Measurements from ENCODE around the gene RPGRIP1. TPM values are rescaled to one million over a fixed set of nuclear protein-coding genes. Genes with fewer than 3 reads are reported as not detected.
A peak's percentile ranks its signal among the peaks of the same experiment; 100 is the strongest.

Gene RPGRIP1
- total RNA-seq, 2 experiments from 2014 or later, result 0.08 to 0.22 TPM

- H3K4me1 Mint-ChIP-seq, result peaks cover 20% of the 10 kb centered on the region
- peaks cover 3% of the 10 kb centered on the region for H3K9me3 Mint-ChIP-seq
- H3K36me3 Mint-ChIP-seq, result peaks cover 1% of the 10 kb centered on the region
- DNase-seq, result no peak
- H3K27me3 Mint-ChIP-seq, result no peaks in the 10 kb centered on the region
- H3K4me3 Mint-ChIP-seq, result peak overlapping the region; percentile 71
- peak overlapping the region; percentile 73 for H3K27ac Mint-ChIP-seq
These were observed 28.2 kb downstream of the RPGRIP1 start for GRCh38 chr14:21308132-21308478.

- Mint-ChIP-seq H3K27me3 (no peaks in the 10 kb centered on the region), H3K4me3 (peak overlapping the region; percentile 71), H3K27ac (peak overlapping the region; percentile 73), H3K4me1 (peaks cover 20% of the 10 kb centered on the region), H3K9me3 (peaks cover 3% of the 10 kb centered on the region), H3K36me3 (peaks cover 1% of the 10 kb centered on the region)
- DNase-seq, result peak; percentile 80
These were observed 28.8 kb downstream of the RPGRIP1 start for GRCh38 chr14:21308479-21309237.

GRCh38 chr14:21309238-21309636, 29.4 kb downstream of the RPGRIP1 start:
- peaks cover 1% of the 10 kb centered on the region for H3K36me3 Mint-ChIP-seq

GRCh38 chr14:21309956-21310355, 30.1 kb downstream of the RPGRIP1 start:
- no peak for DNase-seq
- peaks cover 1% of the 10 kb centered on the region for H3K36me3 Mint-ChIP-seq
- H3K4me3 Mint-ChIP-seq, result no peak overlapping the region
- H3K27me3 Mint-ChIP-seq, result no peaks in the 10 kb centered on the region
- H3K4me1 Mint-ChIP-seq, result peaks cover 20% of the 10 kb centered on the region
- no peak overlapping the region for H3K27ac Mint-ChIP-seq
- H3K9me3 Mint-ChIP-seq, result peaks cover 3% of the 10 kb centered on the region

More at GRCh38 chr14:21309238-21309636, 29.4 kb downstream of the RPGRIP1 start:
- no peaks in the 10 kb centered on the region for H3K27me3 Mint-ChIP-seq
- no peak for DNase-seq
- H3K9me3 Mint-ChIP-seq, result peaks cover 3% of the 10 kb centered on the region
- peak overlapping the region; percentile 71 for H3K4me3 Mint-ChIP-seq
- H3K27ac Mint-ChIP-seq, result peak overlapping the region; percentile 73
- H3K4me1 Mint-ChIP-seq, result peaks cover 20% of the 10 kb centered on the region

DNA sequence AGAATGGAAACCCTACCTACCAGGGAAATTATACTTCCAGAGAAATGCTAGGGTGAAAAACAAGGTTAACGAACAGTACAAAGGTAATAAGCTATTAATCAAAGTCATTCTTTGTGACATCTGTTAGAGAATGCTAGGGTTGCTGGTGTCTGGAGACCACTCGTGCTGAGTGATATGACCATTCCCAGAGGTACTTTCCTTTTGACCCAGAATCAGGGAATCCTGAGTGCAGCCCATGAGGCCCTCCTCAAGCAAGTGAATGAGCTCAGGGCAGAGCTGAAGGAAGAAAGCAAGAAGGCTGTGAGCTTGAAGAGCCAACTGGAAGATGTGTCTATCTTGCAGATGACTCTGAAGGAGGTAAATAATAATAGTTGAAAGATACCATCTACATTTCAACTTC, 31.7 kb downstream of the RPGRIP1 start:
- DNase-seq, result no peak
- H3K4me1 Mint-ChIP-seq, result peaks cover 20% of the 10 kb centered on the region
- H3K27ac Mint-ChIP-seq, result no peak overlapping the region
- peaks cover 3% of the 10 kb centered on the region for H3K9me3 Mint-ChIP-seq
- no peaks in the 10 kb centered on the region for H3K27me3 Mint-ChIP-seq
- peaks cover 1% of the 10 kb centered on the region for H3K36me3 Mint-ChIP-seq
- no peak overlapping the region for H3K4me3 Mint-ChIP-seq

DNA sequence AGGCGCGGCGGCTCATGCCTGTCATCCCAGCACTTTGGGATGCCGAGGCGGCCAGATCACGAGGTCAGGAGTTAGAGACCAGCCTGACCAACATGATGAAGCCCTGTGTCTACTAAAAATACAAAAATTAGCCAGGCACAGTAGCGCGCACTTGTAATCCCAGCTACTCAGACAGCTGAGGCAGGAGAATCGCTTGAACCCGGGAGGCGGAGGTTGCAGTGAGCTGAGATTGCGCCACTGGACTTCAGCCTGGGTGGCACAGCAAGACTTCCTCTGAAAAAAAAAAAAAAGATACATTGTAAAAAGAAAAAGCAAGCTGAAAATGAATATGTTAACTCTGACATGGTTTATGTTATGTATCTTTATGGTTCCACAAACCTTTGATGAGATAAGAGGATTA, 33.6 kb downstream of the RPGRIP1 start:
- Mint-ChIP-seq H3K27me3 (no peaks in the 10 kb centered on the region), H3K9me3 (peaks cover 3% of the 10 kb centered on the region), H3K27ac (no peak overlapping the region), H3K4me3 (no peak overlapping the region), H3K4me1 (peaks cover 11% of the 10 kb centered on the region), H3K36me3 (peaks cover 1% of the 10 kb centered on the region)
- no peak for DNase-seq

DNA sequence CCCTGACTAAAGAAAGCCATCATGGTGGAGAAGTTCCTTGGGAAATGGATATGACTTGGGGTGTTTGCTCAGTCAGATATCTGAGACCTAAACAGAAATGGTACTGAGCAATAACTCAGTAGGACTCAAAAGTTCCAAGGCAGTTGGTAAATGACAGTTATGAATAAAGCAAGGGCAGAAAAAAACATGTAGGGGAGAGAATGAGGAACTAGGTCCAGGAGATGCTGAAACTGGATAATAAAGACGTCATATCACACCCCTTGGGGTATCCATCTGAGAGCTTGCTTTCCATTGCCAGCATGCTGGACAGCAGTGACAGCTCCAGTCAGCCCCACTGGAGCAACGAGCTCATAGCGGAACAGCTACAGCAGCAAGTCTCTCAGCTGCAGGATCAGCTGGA, 37.5 kb downstream of the RPGRIP1 start:
- H3K36me3 Mint-ChIP-seq, result no peaks in the 10 kb centered on the region
- no peak overlapping the region for H3K27ac Mint-ChIP-seq
- H3K9me3 Mint-ChIP-seq, result no peaks in the 10 kb centered on the region
- H3K4me1 Mint-ChIP-seq, result peaks cover 9% of the 10 kb centered on the region
- no peak for DNase-seq
- no peak overlapping the region for H3K4me3 Mint-ChIP-seq
- H3K27me3 Mint-ChIP-seq, result no peaks in the 10 kb centered on the region

DNA sequence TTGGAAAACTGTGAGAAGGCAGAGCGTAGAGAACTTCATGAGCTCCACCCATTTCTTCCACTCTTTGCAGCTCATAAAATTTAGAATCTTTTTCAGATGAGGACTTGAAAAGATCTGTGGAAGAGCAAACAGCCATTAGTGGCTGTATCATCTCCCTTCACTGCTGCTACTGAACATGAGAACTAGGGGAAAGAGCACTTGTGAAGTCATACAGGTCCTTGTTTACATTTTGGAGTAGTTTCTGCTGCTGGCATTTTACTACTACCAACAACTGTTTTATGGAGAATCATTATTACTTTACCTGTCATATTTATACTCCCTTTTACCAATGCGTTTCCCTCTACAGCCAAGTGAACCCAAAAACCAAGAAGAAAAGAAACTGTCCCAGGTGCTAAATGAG, 41.0 kb downstream of the RPGRIP1 start:
- H3K36me3 Mint-ChIP-seq, result no peaks in the 10 kb centered on the region
- H3K9me3 Mint-ChIP-seq, result no peaks in the 10 kb centered on the region
- H3K4me3 Mint-ChIP-seq, result no peak overlapping the region
- no peak overlapping the region for H3K27ac Mint-ChIP-seq
- H3K4me1 Mint-ChIP-seq, result peaks cover 9% of the 10 kb centered on the region
- no peak for DNase-seq
- H3K27me3 Mint-ChIP-seq, result no peaks in the 10 kb centered on the region

DNA sequence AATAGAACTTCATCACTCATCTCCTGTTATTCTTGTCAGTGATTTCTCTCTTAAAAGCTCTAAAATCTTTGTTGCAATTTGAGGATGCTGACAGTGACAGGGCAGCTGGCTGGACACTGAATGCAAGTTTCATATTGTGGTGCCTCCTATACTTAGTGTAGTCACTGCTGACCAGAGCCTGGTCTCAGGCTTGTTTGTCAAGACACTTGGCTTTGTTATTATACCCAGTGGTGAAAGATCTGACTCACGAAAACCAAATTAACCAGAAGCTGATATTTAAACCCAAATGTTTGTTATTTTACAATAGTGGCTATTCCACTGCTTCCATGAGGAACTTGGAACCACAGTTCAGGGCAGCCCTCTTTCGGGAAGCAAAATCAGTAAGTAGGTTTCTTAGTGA, 42.8 kb downstream of the RPGRIP1 start:
- no peaks in the 10 kb centered on the region for H3K27me3 Mint-ChIP-seq
- no peaks in the 10 kb centered on the region for H3K36me3 Mint-ChIP-seq
- no peak overlapping the region for H3K4me3 Mint-ChIP-seq
- H3K4me1 Mint-ChIP-seq, result peaks cover 9% of the 10 kb centered on the region
- no peak overlapping the region for H3K27ac Mint-ChIP-seq
- no peak for DNase-seq
- no peaks in the 10 kb centered on the region for H3K9me3 Mint-ChIP-seq

DNA sequence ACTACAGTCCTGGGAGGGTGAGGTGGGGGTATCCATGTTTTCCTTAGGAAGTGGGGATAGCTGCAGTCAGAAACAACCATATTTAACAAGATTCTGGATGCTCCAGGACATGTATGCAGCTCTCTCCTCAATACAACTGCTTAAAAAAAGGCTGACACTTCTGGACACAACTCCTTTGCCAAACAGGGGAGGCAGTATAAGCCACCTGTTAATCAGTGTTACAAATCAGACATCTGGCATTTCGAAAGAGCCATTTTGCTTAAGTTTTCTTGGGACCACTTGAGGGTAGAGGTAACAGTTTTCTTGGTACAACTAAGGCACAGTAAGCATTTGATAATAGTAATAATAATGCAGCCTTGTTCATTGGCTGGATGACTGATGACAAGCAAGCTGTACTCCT, 47.1 kb downstream of the RPGRIP1 start:
- Mint-ChIP-seq H3K27me3 (no peaks in the 10 kb centered on the region), H3K4me1 (no peaks in the 10 kb centered on the region), H3K27ac (no peak overlapping the region), H3K4me3 (no peak overlapping the region), H3K36me3 (no peaks in the 10 kb centered on the region), H3K9me3 (no peaks in the 10 kb centered on the region)
- no peak for DNase-seq

Other genes with a start within 250 kb of the RPGRIP1 start
- not detected for gene TPPP2, start 249.9 kb upstream of the RPGRIP1 start, total RNA-seq
- gene RNASE13, start 245.3 kb upstream of the RPGRIP1 start, total RNA-seq, result not detected
- not detected for gene RNASE7, start 237.7 kb upstream of the RPGRIP1 start, total RNA-seq
- not detected for gene RNASE8, start 222.3 kb upstream of the RPGRIP1 start, total RNA-seq
- under 1 TPM in 1 of 2 experiments, not detected in 1; 0.21 TPM for gene ARHGEF40, start 209.8 kb upstream of the RPGRIP1 start, total RNA-seq
- 1 to 10 TPM; 6.9 to 8.6 TPM for gene ZNF219, start 181.4 kb upstream of the RPGRIP1 start, total RNA-seq
- gene TMEM253, start 179.0 kb upstream of the RPGRIP1 start, total RNA-seq, result not detected
- gene OR5AU1, start 124.0 kb upstream of the RPGRIP1 start, total RNA-seq, result not detected
- 1,000 to 10,000 TPM; 1,256 to 1,302 TPM for gene HNRNPC, start 10.6 kb upstream of the RPGRIP1 start, total RNA-seq
- gene SUPT16H, start 103.9 kb downstream of the RPGRIP1 start, total RNA-seq, result 100 to 1,000 TPM; 218 to 221 TPM
- gene CHD8, start 176.0 kb downstream of the RPGRIP1 start, total RNA-seq, result 10 to 100 TPM; 78.5 to 86.2 TPM
- gene RAB2B, start 196.9 kb downstream of the RPGRIP1 start, total RNA-seq, result 10 to 100 TPM; 17.3 to 21.0 TPM
- 10 to 100 TPM; 76.5 to 78.0 TPM for gene TOX4, start 197.1 kb downstream of the RPGRIP1 start, total RNA-seq
- 10 to 100 TPM; 52.2 to 54.2 TPM for gene METTL3, start 231.3 kb downstream of the RPGRIP1 start, total RNA-seq
- 1 to 10 TPM; 4.4 to 5.2 TPM for gene SALL2, start 246.3 kb downstream of the RPGRIP1 start, total RNA-seq